ENCODE data around the gene TP53BP2.
"Not testable (repeated sequence)": the region's sequence is repeated elsewhere in the genome, so short reads cannot be mapped to it uniquely, and the experiment has no call there.

TP53BP2 gene

GRCh38 chr1:223738465-223739365, 107.0 kb downstream of the TP53BP2 start:
- no peak overlapping the region for H3K4me3 ChIP-seq (ENCODE audit: low read depth, low read length)

DNA sequence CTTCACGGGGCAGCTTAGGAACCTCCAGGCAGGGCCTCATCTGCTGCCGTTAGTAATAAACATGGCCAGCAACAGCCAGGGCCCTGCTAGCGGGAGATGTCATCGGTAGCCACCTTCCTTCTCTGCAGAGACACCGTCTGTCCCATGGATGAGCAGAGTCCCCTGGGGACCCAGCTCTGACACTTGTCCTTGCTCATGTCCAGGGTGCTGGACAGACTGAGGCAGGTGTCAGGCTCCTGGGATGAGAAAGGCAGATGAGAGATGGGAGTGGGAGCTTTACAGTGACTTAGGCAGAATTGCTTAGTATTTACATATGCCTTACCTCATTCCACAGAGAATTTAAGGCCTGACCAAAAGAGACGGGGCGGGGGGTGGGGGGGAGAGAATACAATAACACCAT, 108.4 kb downstream of the TP53BP2 start:
- no peak for TF ChIP-seq MYC (IDR thresholded peaks at IDR 0.05; ENCODE audit: low read depth, low read length)
- TF ChIP-seq CTCF (IDR thresholded peaks at IDR 0.05; ENCODE audit: low read depth, low read length) = no peak
- no peak for TF ChIP-seq MAX (IDR thresholded peaks at IDR 0.05; ENCODE audit: low read depth, low read length)
- TF ChIP-seq POLR2A (IDR thresholded peaks at IDR 0.05; ENCODE audit: extremely low read depth, insufficient read length) = no peak
- no peak for DNase-seq (ENCODE audit: low read depth)
- H3K4me3 ChIP-seq (ENCODE audit: low read depth, low read length) = no peak overlapping the region

More at GRCh38 chr1:223738465-223739365, 107.0 kb downstream of the TP53BP2 start:
- TF ChIP-seq CTCF (IDR thresholded peaks at IDR 0.05; ENCODE audit: low read depth, low read length) (no peak), POLR2A (IDR thresholded peaks at IDR 0.05; ENCODE audit: extremely low read depth, insufficient read length) (no peak), MAX (IDR thresholded peaks at IDR 0.05; ENCODE audit: low read depth, low read length) (no peak), MYC (IDR thresholded peaks at IDR 0.05; ENCODE audit: low read depth, low read length) (no peak)
- DNase-seq (ENCODE audit: low read depth) = no peak

DNA sequence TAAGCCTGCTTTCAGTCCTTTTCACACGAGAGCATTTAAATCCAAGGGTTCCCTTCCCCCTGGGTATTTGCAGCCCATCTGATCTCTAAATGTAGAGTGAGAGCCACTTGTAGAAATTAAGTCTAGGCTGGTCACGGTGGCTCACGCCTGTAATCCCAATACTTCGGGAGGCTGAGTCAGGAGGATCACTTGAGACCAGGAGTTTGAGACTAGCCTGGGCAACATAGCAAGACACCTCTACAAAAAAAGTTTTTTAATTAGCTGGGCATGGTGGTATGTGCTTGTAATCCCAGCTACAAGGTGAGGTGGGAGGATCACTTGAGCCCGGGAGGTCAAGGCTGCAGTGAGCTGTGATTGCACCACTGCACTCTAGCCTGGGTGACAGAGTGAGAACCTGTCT, 109.1 kb downstream of the TP53BP2 start:
- H3K4me3 ChIP-seq (ENCODE audit: low read depth, low read length); DNase-seq (ENCODE audit: low read depth): not testable (repeated sequence)

DNA sequence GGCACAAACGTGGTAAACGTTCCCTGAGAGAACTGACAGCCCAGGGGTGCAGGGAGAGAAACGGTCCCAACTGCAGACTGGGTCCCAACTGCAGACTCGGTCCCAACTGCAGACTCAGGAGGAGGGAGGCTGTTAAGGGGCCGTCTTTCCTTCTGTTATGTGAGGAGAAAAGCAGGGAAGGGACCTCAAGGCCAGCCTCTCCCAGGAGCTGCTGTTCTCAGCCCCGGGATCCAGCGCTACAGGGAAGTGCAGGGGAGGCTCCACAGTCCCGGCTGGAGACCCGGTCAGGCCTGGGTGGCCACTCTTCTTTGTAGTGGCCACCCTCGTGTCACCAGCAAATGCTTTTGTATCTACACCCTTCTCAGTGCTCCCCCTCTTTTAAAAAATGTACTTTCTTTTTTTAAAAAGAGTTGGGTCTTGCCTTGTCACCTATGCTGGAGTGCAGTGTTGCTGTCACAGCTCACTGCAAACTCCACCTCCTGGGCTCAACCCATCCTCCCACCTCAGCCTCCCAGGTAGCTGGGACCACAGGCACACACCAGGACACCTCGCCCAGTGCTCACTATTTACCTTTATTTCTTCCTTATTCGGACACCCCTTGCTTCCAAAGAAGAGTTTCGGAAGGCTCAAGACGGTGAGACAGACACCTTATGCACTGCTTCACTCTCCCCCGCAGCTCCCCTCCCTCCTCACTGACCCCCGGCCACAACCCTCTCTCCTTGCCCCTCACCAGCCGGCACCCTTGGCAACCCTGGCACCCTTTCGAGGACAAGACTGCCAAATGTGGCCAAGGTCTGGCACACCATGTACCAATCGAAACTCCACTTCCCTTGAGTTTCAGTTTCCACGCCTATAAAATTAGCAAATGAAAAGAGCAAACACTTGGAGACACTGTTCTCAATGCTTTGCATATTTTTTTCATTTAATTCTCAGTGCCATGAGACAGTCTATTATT, 111.6 kb downstream of the TP53BP2 start:
- DNase-seq (ENCODE audit: low read depth) = no peak
- no peak overlapping the region for H3K4me3 ChIP-seq (ENCODE audit: low read depth, low read length)
- TF ChIP-seq POLR2A (IDR thresholded peaks at IDR 0.05; ENCODE audit: extremely low read depth, insufficient read length) = no peak
- no peak for TF ChIP-seq MAX (IDR thresholded peaks at IDR 0.05; ENCODE audit: low read depth, low read length)
- no peak for TF ChIP-seq CTCF (IDR thresholded peaks at IDR 0.05; ENCODE audit: low read depth, low read length)
- no peak for TF ChIP-seq MYC (IDR thresholded peaks at IDR 0.05; ENCODE audit: low read depth, low read length)

GRCh38 chr1:223732993-223733798, 112.6 kb downstream of the TP53BP2 start:
- TF ChIP-seq POLR2A (IDR thresholded peaks at IDR 0.05; ENCODE audit: extremely low read depth, insufficient read length) = no peak
- no peak for TF ChIP-seq CTCF (IDR thresholded peaks at IDR 0.05; ENCODE audit: low read depth, low read length)
- TF ChIP-seq MYC (IDR thresholded peaks at IDR 0.05; ENCODE audit: low read depth, low read length) = no peak
- DNase-seq (ENCODE audit: low read depth) = no peak
- no peak overlapping the region for H3K4me3 ChIP-seq (ENCODE audit: low read depth, low read length)
